Peyer's patch (tissue), 4 donors: ENCODE data around the gene CELF1.
"Not testable (repeated sequence)": the region's sequence is repeated elsewhere in the genome, so short reads cannot be mapped to it uniquely, and the experiment has no call there.

Source experiments
- CTCF ChIP-seq, 6 experiments: fragments of 450-650 bp in 4 of 6; fragments of 200-600 bp in 2 of 6; sonication (generic) in 1 of 6; IDR thresholded peaks; one replicate each; pipeline ENCODE4 v1.5.1; 2017 to 2019; ENCODE audit warnings: antibody characterized with exemption in 6 of 6, mild to moderate bottlenecking in 3 of 6, moderate library complexity in 1 of 6
- POLR2A ChIP-seq, 2 donors: fragments of 450-650 bp; IDR thresholded peaks; one replicate each; pipeline ENCODE4 v1.5.1; 2017; ENCODE audit warnings: antibody characterized with exemption in 2 of 2, mild to moderate bottlenecking in 2 of 2, moderate library complexity in 2 of 2

GRCh38 chr11:47564366-47564765 lies 11.4 kb upstream of the CELF1 start:
- TF ChIP-seq CTCF, POLR2A (IDR thresholded peaks at IDR 0.05): not testable (repeated sequence)
